WERI-Rb-1 (cell line): ENCODE measurements around the gene FZD1.
"Not testable (repeated sequence)": the region's sequence is repeated elsewhere in the genome, so short reads cannot be mapped to it uniquely, and the experiment has no call there.

Source experiments
- DNase-seq: peaks from one replicate; pipeline ENCODE4 v3.0.0-alpha.2; 2020
- H3K27ac ChIP-seq: fragments of 250-450 bp; sonication (Bioruptor Pico); 2 replicates; pipeline ENCODE4 v1.5.1; 2020; ENCODE audit warnings: mild to moderate bottlenecking, moderate library complexity
- H3K27me3 ChIP-seq: fragments of 250-450 bp; sonication (Bioruptor Pico); 2 replicates; pipeline ENCODE4 v1.5.1; 2021; ENCODE audit warnings: mild to moderate bottlenecking, low read depth, moderate library complexity; ENCODE audit not compliant: insufficient read depth, severe bottlenecking
- H3K36me3 ChIP-seq: fragments of 250-450 bp; sonication (Bioruptor Pico); 2 replicates; pipeline ENCODE4 v1.5.1; 2020; ENCODE audit warnings: mild to moderate bottlenecking, moderate library complexity
- H3K4me3 ChIP-seq: 2 replicates; pipeline ENCODE4 v1.5.1; 2011; ENCODE audit warnings: low read depth, mild to moderate bottlenecking, control low read depth, low read length
- H3K9me3 ChIP-seq: fragments of 250-450 bp; sonication (Bioruptor Pico); 2 replicates; pipeline ENCODE4 v1.5.1; 2021; ENCODE audit warnings: mild to moderate bottlenecking, moderate library complexity; ENCODE audit not compliant: severe bottlenecking
- CTCF ChIP-seq: IDR thresholded peaks from 2 replicates; pipeline ENCODE4 v1.5.1; 2011; ENCODE audit warnings: low read depth, mild to moderate bottlenecking, control low read depth, inconsistent platforms, low read length

Gene FZD1

GRCh38 chr7:91302794-91303193 lies 38.6 kb downstream of the FZD1 start:
- no peaks in the 10 kb centered on the region for H3K36me3 ChIP-seq
- no peak overlapping the region for H3K4me3 ChIP-seq
- TF ChIP-seq CTCF = no peak
- no peak overlapping the region for H3K27ac ChIP-seq
- no peaks in the 10 kb centered on the region for H3K9me3 ChIP-seq
- H3K27me3 ChIP-seq = no peaks in the 10 kb centered on the region
- no peak for DNase-seq

GRCh38 chr7:91306266-91306665 lies 42.0 kb downstream of the FZD1 start:
- H3K9me3 ChIP-seq = no peaks in the 10 kb centered on the region
- no peak overlapping the region for H3K27ac ChIP-seq
- H3K27me3 ChIP-seq = no peaks in the 10 kb centered on the region
- H3K4me3 ChIP-seq = no peak overlapping the region
- DNase-seq = peak; percentile 12
- no peak for TF ChIP-seq CTCF
- no peaks in the 10 kb centered on the region for H3K36me3 ChIP-seq

- DNase-seq = no peak
- H3K27ac ChIP-seq = no peak overlapping the region
- H3K9me3 ChIP-seq = no peaks in the 10 kb centered on the region
- no peak overlapping the region for H3K4me3 ChIP-seq
- no peaks in the 10 kb centered on the region for H3K27me3 ChIP-seq
- H3K36me3 ChIP-seq = no peaks in the 10 kb centered on the region
- no peak for TF ChIP-seq CTCF
Observed at GRCh38 chr7:91307467-91307866, 43.2 kb downstream of the FZD1 start.

- H3K36me3 ChIP-seq, H3K4me3 ChIP-seq, H3K27ac ChIP-seq, H3K27me3 ChIP-seq, H3K9me3 ChIP-seq, DNase-seq: not testable (repeated sequence)
Observed at GRCh38 chr7:91308191-91308590, 44.0 kb downstream of the FZD1 start.

- Histone ChIP-seq H3K9me3 (no peaks in the 10 kb centered on the region), H3K27me3 (no peaks in the 10 kb centered on the region), H3K27ac (no peak overlapping the region), H3K4me3 (peak overlapping the region; percentile 29; the same call in 1 of the 2 replicates), H3K36me3 (no peaks in the 10 kb centered on the region)
- no peak for TF ChIP-seq CTCF
- DNase-seq = peak; percentile 71
Observed at GRCh38 chr7:91310830-91311460, 46.7 kb downstream of the FZD1 start.

- Histone ChIP-seq H3K9me3 (no peaks in the 10 kb centered on the region), H3K27ac (no peak overlapping the region), H3K36me3 (no peaks in the 10 kb centered on the region), H3K27me3 (no peaks in the 10 kb centered on the region), H3K4me3 (no peak overlapping the region)
- TF ChIP-seq CTCF = no peak
- no peak for DNase-seq
Observed at GRCh38 chr7:91311839-91312238, 47.6 kb downstream of the FZD1 start.
